Dedifferentiated amniotic fluid mesenchymal stem cell (primary cell): ENCODE measurements around the gene JPH2.

Experiments used
- DNase-seq: peaks from one replicate; pipeline ENCODE4 v3.0.0-alpha.2; 2016; ENCODE audit errors: extremely low spot score

JPH2 gene

GRCh38 chr20:44125332-44126127, 61.5 kb downstream of the JPH2 start:
- DNase-seq = no peak

- no peak for DNase-seq
Measured at GRCh38 chr20:44123874-44124535, 63.0 kb downstream of the JPH2 start.

- DNase-seq = no peak
Measured at GRCh38 chr20:44123251-44123650, 63.7 kb downstream of the JPH2 start.

- DNase-seq = no peak
Measured at GRCh38 chr20:44120676-44121425, 66.1 kb downstream of the JPH2 start.

GRCh38 chr20:44118185-44119033, 68.6 kb downstream of the JPH2 start:
- no peak for DNase-seq

- DNase-seq = no peak
Measured at GRCh38 chr20:44117296-44118184, 69.4 kb downstream of the JPH2 start.

- no peak for DNase-seq
Measured at GRCh38 chr20:44115762-44116644, 71.0 kb downstream of the JPH2 start.

GRCh38 chr20:44115181-44115580, 71.8 kb downstream of the JPH2 start:
- no peak for DNase-seq

- DNase-seq = no peak
Measured at GRCh38 chr20:44113618-44114376, 73.2 kb downstream of the JPH2 start.

GRCh38 chr20:44112889-44113617, 73.9 kb downstream of the JPH2 start:
- DNase-seq = no peak

GRCh38 chr20:44112456-44112855, 74.5 kb downstream of the JPH2 start:
- DNase-seq = no peak

GRCh38 chr20:44111712-44112335, 75.2 kb downstream of the JPH2 start:
- DNase-seq = no peak

- DNase-seq = no peak
Measured at GRCh38 chr20:44110816-44111568, 76.0 kb downstream of the JPH2 start.

- no peak for DNase-seq
Measured at GRCh38 chr20:44109951-44110361, 77.0 kb downstream of the JPH2 start.

GRCh38 chr20:44106615-44107014, 80.4 kb downstream of the JPH2 start:
- DNase-seq = no peak

- DNase-seq = peak; percentile 52
Measured at GRCh38 chr20:44104798-44105517, 82.0 kb downstream of the JPH2 start.
